H1 (cell line): ENCODE results near the gene SORBS1. TPM values are rescaled to one million over a fixed set of nuclear protein-coding genes. Genes with fewer than 3 reads are reported as not detected.

Experiments
- CTCF ChIA-PET: fragments of 300-600 bp; sonication (Branson Sonifier 250); formaldehyde crosslinking; loops from one replicate; lab custom pipeline; 2021; ENCODE audit not compliant: partially characterized antibody; lab: Charles Lee
- POLR2A ChIA-PET: fragments of 300-600 bp; sonication (Branson Sonifier 250); formaldehyde crosslinking; loops from one replicate; lab custom pipeline; 2021; ENCODE audit warnings: inconsistent platforms; ENCODE audit not compliant: partially characterized antibody; lab: Charles Lee
- DNase-seq, 2 experiments: peaks; one replicate each; pipeline versions ENCODE4 v3.0.0 to v3.0.0-alpha.2; 2010 to 2022; ENCODE audit warnings: low spot score in 2 of 2, low read depth in 1 of 2, mixed read lengths in 1 of 2
- FAIRE-seq: peaks from 2 replicates; lab custom pipeline; 2011; peaks lifted over from hg19 to GRCh38; lab: Jason Lieb, UNC
- H2AFZ ChIP-seq: 2 replicates; pipeline ENCODE4 v1.8.1; 2012; ENCODE audit warnings: low read length, inconsistent platforms
- H2AK5ac ChIP-seq: 2 replicates; pipeline ENCODE4 v1.6.1; 2013; ENCODE audit warnings: low read depth, low read length
- H2BK120ac ChIP-seq: replicated peaks from 2 replicates; pipeline ENCODE3; 2013; ENCODE audit warnings: low read depth, low read length, inconsistent platforms
- H2BK12ac ChIP-seq: 2 replicates; pipeline ENCODE4 v1.6.1; 2013; ENCODE audit warnings: low read depth, low read length
- H2BK15ac ChIP-seq: 2 replicates; pipeline ENCODE4 v1.6.1; 2013; ENCODE audit warnings: low read length
- H2BK20ac ChIP-seq: 2 replicates; pipeline ENCODE4 v1.6.1; 2013; ENCODE audit warnings: low read length
- H2BK5ac ChIP-seq: 2 replicates; pipeline ENCODE4 v1.6.1; 2013; ENCODE audit warnings: low read depth, low read length
- H3K14ac ChIP-seq: 2 replicates; pipeline ENCODE4 v1.6.1; 2013; ENCODE audit warnings: inconsistent platforms; ENCODE audit not compliant: insufficient read length
- H3K18ac ChIP-seq: 2 replicates; pipeline ENCODE4 v1.6.1; 2013; ENCODE audit warnings: low read length; ENCODE audit errors: extremely low read depth
- H3K23ac ChIP-seq: 2 replicates; pipeline ENCODE4 v1.6.1; 2013; ENCODE audit warnings: inconsistent platforms; ENCODE audit not compliant: insufficient read length
- H3K23me2 ChIP-seq: 2 replicates; pipeline ENCODE4 v1.6.1; 2013; ENCODE audit warnings: low read depth, low read length
- H3K27ac ChIP-seq: 2 replicates; pipeline ENCODE4 v1.6.1; 2011; ENCODE audit warnings: low read depth, low read length, inconsistent platforms
- H3K27me3 ChIP-seq, 4 experiments: replicated peaks in 1 of 4; 1 replicate in 1 of 4; 2 replicates in 3 of 4; pipeline versions ENCODE4 v1.6.1 to v1.8.1; 2011 to 2013; ENCODE audit warnings: low read length in 3 of 4, mild to moderate bottlenecking in 3 of 4, inconsistent platforms in 2 of 4, mixed read lengths in 2 of 4, moderate library complexity in 1 of 4; ENCODE audit not compliant: control insufficient read depth in 3 of 4, insufficient read depth in 3 of 4; ENCODE audit errors: extremely low read depth in 1 of 4
- H3K36me3 ChIP-seq, 4 experiments: 2 replicates each; pipeline versions ENCODE4 v1.6.1 to v1.8.1; 2011 to 2013; ENCODE audit warnings: mild to moderate bottlenecking in 4 of 4, low read length in 3 of 4, moderate library complexity in 2 of 4, control low read depth in 1 of 4, inconsistent platforms in 1 of 4; ENCODE audit not compliant: insufficient read depth in 4 of 4, control insufficient read depth in 2 of 4
- H3K4ac ChIP-seq: replicated peaks from 2 replicates; pipeline ENCODE3; 2013; ENCODE audit warnings: low read length, low read depth, mixed read lengths, inconsistent platforms; ENCODE audit not compliant: insufficient read length
- H3K4me1 ChIP-seq, 4 experiments: replicated peaks in 1 of 4; 1 replicate in 1 of 4; 2 replicates in 3 of 4; pipeline versions ENCODE4 v1.6.1 to v1.8.1; 2011 to 2013; ENCODE audit warnings: low read length in 3 of 4, inconsistent platforms in 2 of 4, mixed read lengths in 1 of 4; ENCODE audit not compliant: insufficient read depth in 4 of 4, control insufficient read depth in 3 of 4
- H3K4me2 ChIP-seq, 2 experiments: 2 replicates each; pipeline versions ENCODE4 v1.6.1 to v1.8.1; 2011 to 2013; ENCODE audit warnings: low read depth in 2 of 2, low read length in 2 of 2, control low read depth in 1 of 2, inconsistent platforms in 1 of 2, mild to moderate bottlenecking in 1 of 2; ENCODE audit not compliant: insufficient read depth in 1 of 2
- H3K4me3 ChIP-seq, 4 experiments: fragments of 200-600, 300-600 bp in 1 of 4; sonication (generic), shearing (Covaris generic), sonication (Bioruptor Twin) in 1 of 4; 2 replicates each; pipeline versions ENCODE4 v1.5.1 to v1.8.1; 2011 to 2016; ENCODE audit warnings: low read length in 4 of 4, low read depth in 3 of 4, control low read depth in 2 of 4, inconsistent platforms in 2 of 4, mild to moderate bottlenecking in 2 of 4, mixed read lengths in 1 of 4, moderate library complexity in 1 of 4; ENCODE audit not compliant: insufficient read depth in 2 of 4; ENCODE audit errors: extremely low read depth in 1 of 4
- H3K56ac ChIP-seq: replicated peaks from 2 replicates; pipeline ENCODE3; 2013; ENCODE audit warnings: low read depth, mild to moderate bottlenecking, mixed read lengths, low read length, inconsistent platforms; ENCODE audit not compliant: insufficient read length
- H3K79me1 ChIP-seq: 2 replicates; pipeline ENCODE4 v1.6.1; 2013; ENCODE audit warnings: low read depth, low read length, control low read depth
- H3K79me2 ChIP-seq, 2 experiments: 2 replicates each; pipeline versions ENCODE4 v1.6.1 to v1.8.1; 2012 to 2013; ENCODE audit warnings: low read length in 2 of 2, mild to moderate bottlenecking in 2 of 2, inconsistent platforms in 1 of 2; ENCODE audit not compliant: insufficient read depth in 2 of 2, control insufficient read depth in 1 of 2
- H3K9ac ChIP-seq, 4 experiments: replicated peaks in 1 of 4; 1 replicate in 1 of 4; 2 replicates in 3 of 4; pipeline versions ENCODE4 v1.6.1 to v1.8.1; 2011 to 2013; ENCODE audit warnings: low read depth in 3 of 4, low read length in 3 of 4, control low read depth in 2 of 4, mild to moderate bottlenecking in 2 of 4, moderate library complexity in 2 of 4, inconsistent platforms in 1 of 4; ENCODE audit errors: extremely low read depth in 1 of 4
- H3K9me3 ChIP-seq, 2 experiments: 2 replicates each; pipeline versions ENCODE4 v1.6.1 to v1.8.1; 2012 to 2013; ENCODE audit warnings: mild to moderate bottlenecking in 2 of 2, moderate library complexity in 2 of 2, control low read depth in 1 of 2, inconsistent platforms in 1 of 2, low read depth in 1 of 2, low read length in 1 of 2, mixed read lengths in 1 of 2; ENCODE audit not compliant: insufficient read depth in 2 of 2
- H4K20me1 ChIP-seq, 2 experiments: replicated peaks in 1 of 2; 2 replicates each; pipeline versions ENCODE3 to v1.8.1; 2011 to 2013; ENCODE audit warnings: inconsistent platforms in 2 of 2, low read length in 2 of 2, mild to moderate bottlenecking in 1 of 2; ENCODE audit not compliant: insufficient read depth in 2 of 2, control insufficient read depth in 1 of 2
- H4K5ac ChIP-seq: 2 replicates; pipeline ENCODE4 v1.6.1; 2013; ENCODE audit warnings: low read length, low read depth, mixed read lengths, inconsistent platforms; ENCODE audit not compliant: insufficient read length
- H4K8ac ChIP-seq: 2 replicates; pipeline ENCODE4 v1.8.0; 2013; ENCODE audit warnings: mild to moderate bottlenecking, moderate library complexity, low read length, inconsistent platforms; ENCODE audit not compliant: insufficient read depth; ENCODE audit errors: extremely low read depth
- H4K91ac ChIP-seq: replicated peaks from 2 replicates; pipeline ENCODE3; 2013; ENCODE audit warnings: low read length, mixed read lengths, inconsistent platforms; ENCODE audit not compliant: insufficient read length
- CTCF ChIP-seq, 3 experiments: IDR thresholded peaks; 1 replicate in 2 of 3; 2 replicates in 1 of 3; pipeline versions ENCODE4 v1.5.1 to v1.6.1; 2011; ENCODE audit warnings: low read length in 3 of 3, mild to moderate bottlenecking in 3 of 3, inconsistent platforms in 2 of 3, low read depth in 1 of 3, moderate library complexity in 1 of 3; ENCODE audit not compliant: insufficient read depth in 1 of 3; ENCODE audit errors: control extremely low read depth in 1 of 3
- HDAC2 ChIP-seq, 2 experiments: fragments of 300-600 bp in 1 of 2; sonication (generic) in 1 of 2; IDR thresholded peaks; 2 replicates each; pipeline ENCODE4 v1.6.1; 2011 to 2012; ENCODE audit warnings: low read depth in 2 of 2, low read length in 2 of 2, mild to moderate bottlenecking in 2 of 2, moderate library complexity in 2 of 2, borderline replicate concordance in 1 of 2, inconsistent platforms in 1 of 2
- RBBP5 ChIP-seq: IDR thresholded peaks from 2 replicates; pipeline ENCODE4 v1.7.1; 2012; ENCODE audit warnings: low read depth, mild to moderate bottlenecking, inconsistent platforms, low read length, moderate library complexity, borderline replicate concordance
- RXRA ChIP-seq: IDR thresholded peaks from 2 replicates; pipeline ENCODE4 v1.6.1; 2011; ENCODE audit warnings: low read depth, mild to moderate bottlenecking, low read length, moderate library complexity; ENCODE audit not compliant: insufficient read depth
- SUZ12 ChIP-seq: fragments of 200-600 bp; sonication (generic); IDR thresholded peaks from 2 replicates; pipeline ENCODE4 v1.6.1; 2012; ENCODE audit warnings: mild to moderate bottlenecking, inconsistent platforms, low read length, moderate library complexity, mixed read lengths
- USF2 ChIP-seq: IDR thresholded peaks from 2 replicates; pipeline ENCODE4 v1.6.1; 2011; ENCODE audit warnings: low read length, improper control_type of control experiment
- WGBS, 2 experiments: shearing (Covaris generic) in 1 of 2; methylation state at CpG; one replicate each; pipeline versions ENCODE4 v1.1.6 to v1.1.7; 2013 to 2015; ENCODE audit warnings: low lambda C conversion rate in 2 of 2, mixed read lengths in 2 of 2, inconsistent platforms in 1 of 2, low coverage in 1 of 2, missing lambda C conversion rate in 1 of 2; ENCODE audit not compliant: insufficient replicate concordance in 2 of 2, insufficient coverage in 1 of 2, insufficient read length in 1 of 2; ENCODE audit errors: extremely low coverage in 1 of 2, missing lambda C conversion rate in 1 of 2; 5-methylcytosine and 5-hydroxymethylcytosine counted together
- polyA plus RNA-seq, 7 experiments: library from polyadenylated mRNA; depleted of rRNA in 3 of 7; stranded (reverse) in 5 of 7; unstranded in 2 of 7; fragments of >200 nt in 5 of 7; fragments of 200-250 nt in 2 of 7; gene quantifications; 1 replicate in 5 of 7; 2 replicates in 1 of 7; 4 replicates in 1 of 7; pipeline versions ENCODE4 v1.2.1 to v1.2.3, GENCODE V29; 2011 to 2013; ENCODE audit warnings: missing spikeins in 2 of 7, mixed read lengths in 2 of 7
- total RNA-seq: library from RNA; stranded (reverse); fragmentation: NEBNext Ultra II Directional; extraction: Animal tissue kit (Norgen Biotek cat#: 25700); gene quantifications from 2 replicates; pipeline ENCODE4 v1.2.1, GENCODE V29; 2021

The SORBS1 gene
- total and polyA plus RNA-seq, 2 of the 8 experiments (the other 6 are each of a cell fraction or from before 2014, with no cell fraction given) = 16.0 to 35.0 TPM

- Histone ChIP-seq H2BK120ac (no peak overlapping the region), H3K4me3 (no peak overlapping the region), H3K27me3 (no peaks in the 10 kb centered on the region), H2BK5ac (no peak overlapping the region), H2BK12ac (no peak overlapping the region), H3K56ac (no peak overlapping the region), H3K4me1 (no peaks in the 10 kb centered on the region; a peak in 1 of 7 replicates), H3K9ac (no peak overlapping the region), H3K9me3 (no peaks in the 10 kb centered on the region), H2AFZ (no peak overlapping the region), H3K4me2 (no peak overlapping the region), H3K23me2 (no peaks in the 10 kb centered on the region), H4K20me1 (no peaks in the 10 kb centered on the region), H2BK20ac (no peak overlapping the region), H2BK15ac (no peak overlapping the region), H4K8ac (0 out of 2 replicates have a peak overlapping the region, but pooled peaks have one; percentile 47), H3K27ac (no peak overlapping the region), H3K23ac (no peak overlapping the region), H3K4ac (no peak overlapping the region), H3K18ac (no peak overlapping the region), H3K79me2 (no peaks in the 10 kb centered on the region), H3K36me3 (peaks cover 0 to 5% (median 0%) of the 10 kb centered on the region in 4 experiments; a peak in 2 of 8 replicates), H3K79me1 (no peaks in the 10 kb centered on the region), H2AK5ac (no peak overlapping the region), H3K14ac (no peak overlapping the region), H4K91ac (no peak overlapping the region), H4K5ac (no peak overlapping the region)
- FAIRE-seq = no peak
- POLR2A ChIA-PET = no interaction called here
- 90% methylated on average over 13 of the region's 13 CpGs; no CpG with 5 or more reads in 1 of the 2 experiments for WGBS, 2 experiments
- no peak for TF ChIP-seq RXRA
- TF ChIP-seq SUZ12 = no peak
- TF ChIP-seq HDAC2 (IDR thresholded peaks at IDR 0.05; ENCODE audit: borderline replicate concordance in 1 of 2, low read depth in 2 of 2, low read length in 2 of 2) = no peak
- no peak for TF ChIP-seq CTCF (IDR thresholded peaks at IDR 0.05; ENCODE audit: control extremely low read depth in 1 of 3, insufficient read depth in 1 of 3, low read depth in 1 of 3, low read length in 3 of 3)
- TF ChIP-seq RBBP5 = no peak
- no peak for TF ChIP-seq USF2
- CTCF ChIA-PET = interaction anchor here (0.6 to 13.9 kb wide), 7 partner anchors 10 to 804 kb away, joined by 3 to 304 read pairs (median 5); no protein-coding TSS in a partner anchor
- DNase-seq = no peak
Observed at GRCh38 chr10:95435548-95436279, 125.5 kb downstream of the SORBS1 start.
